ENCODE results near the gene GMEB1.
"Not testable (repeated sequence)": the region's sequence is repeated elsewhere in the genome, so short reads cannot be mapped to it uniquely, and the experiment has no call there.

GRCh38 chr1:28645406-28645805 lies 23.2 kb upstream of the GMEB1 start:
- not testable (repeated sequence) for TF ChIP-seq CTCF, POLR2A (IDR thresholded peaks at IDR 0.05)

All from uterus (tissue), 2 donors.